ENCODE results near the gene SPG7. TPM values are rescaled to one million over a fixed set of nuclear protein-coding genes. Genes with fewer than 3 reads are reported as not detected.
"Not testable (repeated sequence)": the region's sequence is repeated elsewhere in the genome, so short reads cannot be mapped to it uniquely, and the experiment has no call there.

SPG7 gene
- total RNA-seq, 2 experiments from 2014 or later: 71.9 to 79.6 TPM

- POLR2A ChIA-PET: no interaction called here
- CTCF ChIA-PET: no interaction called here
Observed at GRCh38 chr16:89583197-89583894, 75.1 kb downstream of the SPG7 start.

- CTCF ChIA-PET: interaction anchor here (1.2 kb wide), 1 partner anchor 16 kb away, joined by 3 read pairs; no protein-coding TSS in a partner anchor
Observed at GRCh38 chr16:89583895-89584644, 75.9 kb downstream of the SPG7 start.

GRCh38 chr16:89584768-89585549 lies 76.8 kb downstream of the SPG7 start:
- CTCF ChIA-PET: interaction anchor here (1.2 kb wide), 1 partner anchor 15 kb away, joined by 3 read pairs; no protein-coding TSS in a partner anchor
- POLR2A ChIA-PET: no interaction called here

More at GRCh38 chr16:89583895-89584644, 75.9 kb downstream of the SPG7 start:
- POLR2A ChIA-PET: no interaction called here

- ChIA-PET CTCF (interaction anchor here (1.0 kb wide), 1 partner anchor 114 kb away, joined by 4 read pairs; no protein-coding TSS in a partner anchor), POLR2A (no interaction called here)
Observed at GRCh38 chr16:89586218-89586617, 78.0 kb downstream of the SPG7 start.

- POLR2A ChIA-PET: no interaction called here
- CTCF ChIA-PET: no interaction called here
Observed at GRCh38 chr16:89586853-89587252, 78.7 kb downstream of the SPG7 start.

- CTCF ChIA-PET, POLR2A ChIA-PET: not testable (repeated sequence)
Observed at GRCh38 chr16:89587676-89588075, 79.5 kb downstream of the SPG7 start.

GRCh38 chr16:89588413-89589109 lies 80.4 kb downstream of the SPG7 start:
- CTCF ChIA-PET: no interaction called here
- POLR2A ChIA-PET: no interaction called here

GRCh38 chr16:89589241-89589926 lies 81.2 kb downstream of the SPG7 start:
- CTCF ChIA-PET: no interaction called here
- POLR2A ChIA-PET: no interaction called here

GRCh38 chr16:89593841-89594240 lies 85.6 kb downstream of the SPG7 start:
- POLR2A ChIA-PET: interaction anchor here (0.5 kb wide), 1 partner anchor 808 kb away, joined by 5 read pairs; no protein-coding TSS in a partner anchor
- CTCF ChIA-PET: no interaction called here

GRCh38 chr16:89595330-89596060 lies 87.3 kb downstream of the SPG7 start:
- POLR2A ChIA-PET: no interaction called here

GRCh38 chr16:89596061-89596689 lies 88.0 kb downstream of the SPG7 start:
- ChIA-PET POLR2A (no interaction called here), CTCF (interaction anchor here (0.6 kb wide), 1 partner anchor 147 kb away, joined by 4 read pairs; no protein-coding TSS in a partner anchor)

More at GRCh38 chr16:89595330-89596060, 87.3 kb downstream of the SPG7 start:
- CTCF ChIA-PET: interaction anchor here (0.6 kb wide), 1 partner anchor 146 kb away, joined by 4 read pairs; no protein-coding TSS in a partner anchor

- ChIA-PET CTCF (no interaction called here), POLR2A (no interaction called here)
Observed at GRCh38 chr16:89596957-89597649, 88.9 kb downstream of the SPG7 start.

- POLR2A ChIA-PET: no interaction called here
- CTCF ChIA-PET: no interaction called here
Observed at GRCh38 chr16:89598199-89598598, 90.0 kb downstream of the SPG7 start.

- ChIA-PET POLR2A (no interaction called here), CTCF (interaction anchor here (1.3 to 1.4 kb wide), 2 partner anchors 9 to 15 kb away, joined by 3 to 4 read pairs; no protein-coding TSS in a partner anchor)
Observed at GRCh38 chr16:89599451-89599858, 91.3 kb downstream of the SPG7 start.

GRCh38 chr16:89599902-89600301 lies 91.7 kb downstream of the SPG7 start:
- ChIA-PET CTCF (interaction anchor here (1.3 to 1.4 kb wide), 2 partner anchors 9 to 15 kb away, joined by 3 to 4 read pairs; no protein-coding TSS in a partner anchor), POLR2A (no interaction called here)

GRCh38 chr16:89600427-89600826 lies 92.2 kb downstream of the SPG7 start:
- POLR2A ChIA-PET: no interaction called here
- CTCF ChIA-PET: interaction anchor here (1.3 to 2.8 kb wide), 3 partner anchors 8 to 16 kb away, joined by 3 to 10 read pairs (median 4); no protein-coding TSS in a partner anchor

- ChIA-PET CTCF (interaction anchor here (1.2 to 2.8 kb wide), 2 partner anchors 14 to 99 kb away, joined by 3 to 10 read pairs; no protein-coding TSS in a partner anchor), POLR2A (interaction anchor here (0.5 kb wide), 1 partner anchor 52 kb away, joined by 3 read pairs; no protein-coding TSS in a partner anchor)
Observed at GRCh38 chr16:89600956-89601355, 92.8 kb downstream of the SPG7 start.

Measured in activated CD8-positive, alpha-beta memory T cell treated with anti-CD3 and anti-CD28 coated beads for 36 hours (primary cell).